ENCODE data around the gene TTC9C.
A peak's percentile ranks its signal among the peaks of the same experiment; 100 is the strongest.
"Not testable (repeated sequence)": the region's sequence is repeated elsewhere in the genome, so short reads cannot be mapped to it uniquely, and the experiment has no call there.

TTC9C gene, protein sequence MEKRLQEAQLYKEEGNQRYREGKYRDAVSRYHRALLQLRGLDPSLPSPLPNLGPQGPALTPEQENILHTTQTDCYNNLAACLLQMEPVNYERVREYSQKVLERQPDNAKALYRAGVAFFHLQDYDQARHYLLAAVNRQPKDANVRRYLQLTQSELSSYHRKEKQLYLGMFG

DNA sequence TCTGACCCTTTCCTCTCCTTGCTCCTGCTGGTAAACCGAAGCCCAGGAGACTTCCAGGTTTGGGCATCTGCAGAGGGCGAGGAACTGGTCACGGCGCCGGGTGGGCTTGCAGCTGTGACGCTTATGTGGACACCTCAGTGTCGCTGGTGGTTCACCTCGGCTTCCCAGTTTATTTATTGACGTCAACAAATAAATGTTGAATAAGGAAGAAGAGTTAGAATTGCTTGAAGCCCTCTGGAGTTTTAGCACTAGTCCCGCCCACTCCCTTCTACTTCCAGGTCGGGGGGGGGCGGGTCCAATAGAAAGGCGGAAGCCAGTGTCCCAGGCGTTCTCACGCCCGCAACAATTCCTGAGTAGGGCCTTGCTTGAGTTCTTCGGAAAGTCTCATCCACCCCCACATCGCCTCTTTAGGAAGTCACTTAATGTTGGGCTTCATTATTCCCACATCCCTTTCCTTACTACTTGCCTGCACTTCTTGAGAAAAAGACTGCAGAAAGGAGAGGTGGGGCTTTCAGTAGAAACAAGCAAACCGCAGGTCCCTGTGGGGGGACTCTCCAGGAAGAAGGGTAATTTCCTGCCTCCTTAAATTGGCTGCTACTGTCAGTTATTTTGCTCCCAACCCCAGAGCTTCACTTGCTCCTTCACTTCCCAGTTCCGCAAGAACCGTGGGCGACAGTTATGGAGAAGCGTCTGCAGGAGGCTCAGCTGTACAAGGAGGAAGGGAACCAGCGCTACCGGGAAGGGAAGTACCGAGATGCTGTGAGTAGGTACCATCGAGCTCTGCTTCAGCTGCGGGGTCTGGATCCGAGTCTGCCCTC lies at the start of gene TTC9C:
Gene TTC9C, plus strand, starts transcription at position 316 of the 818 bp plus-strand sequence. Its CDS starts 363 bp downstream, at position 679.
- DNase-seq = peak; percentile 84

DNA sequence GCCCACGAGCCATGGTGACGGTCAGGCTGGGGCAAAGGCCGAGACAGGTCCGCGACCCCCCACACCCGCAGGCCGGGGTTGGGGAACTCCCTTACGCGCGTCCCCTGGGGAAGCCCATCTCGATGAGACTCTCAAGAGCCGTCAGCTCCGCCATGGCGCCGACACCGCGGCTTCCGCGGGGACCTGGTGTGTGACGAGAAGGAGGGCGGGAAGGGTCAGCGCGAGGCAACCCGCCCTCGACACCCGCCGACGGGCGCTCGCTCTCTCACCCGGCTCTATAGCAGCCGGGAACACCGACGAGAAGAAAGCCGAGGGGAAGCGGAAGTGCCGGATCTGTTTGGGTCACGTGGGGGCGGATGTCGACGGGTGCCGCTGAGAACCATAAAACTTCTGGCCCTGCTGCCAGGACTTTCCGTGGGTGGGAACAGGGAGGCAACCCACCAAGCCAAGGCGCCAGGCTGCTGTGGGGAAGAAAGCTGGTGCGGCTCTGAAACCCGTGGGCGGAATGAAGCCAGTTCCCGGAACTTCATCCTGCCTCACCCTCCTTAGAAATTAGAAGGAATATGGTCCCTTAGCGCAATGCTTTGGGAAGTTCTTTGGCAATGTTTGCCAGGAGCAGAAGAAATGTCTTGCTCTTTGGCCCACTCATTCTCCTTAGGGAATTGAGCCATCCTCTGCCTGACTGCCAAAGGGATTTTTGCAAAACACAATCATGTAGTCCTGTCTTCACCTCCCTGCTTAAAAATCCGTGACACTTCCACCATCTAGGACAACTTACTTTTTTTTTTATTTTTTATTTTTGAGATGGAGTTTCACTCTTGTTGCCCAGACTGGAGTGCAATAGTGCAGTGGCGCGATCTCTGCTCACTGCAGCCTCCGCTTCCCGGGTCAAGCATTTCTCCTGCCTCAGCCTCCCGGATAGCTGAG lies 49.3 kb upstream of the TTC9C start, which contains the start of gene UBXN1:
Gene UBXN1, minus strand, starts transcription at position 304 of the 927 bp plus-strand sequence. Its CDS starts 150 bp downstream, at position 154.
- peak; percentile 88 for DNase-seq

DNA sequence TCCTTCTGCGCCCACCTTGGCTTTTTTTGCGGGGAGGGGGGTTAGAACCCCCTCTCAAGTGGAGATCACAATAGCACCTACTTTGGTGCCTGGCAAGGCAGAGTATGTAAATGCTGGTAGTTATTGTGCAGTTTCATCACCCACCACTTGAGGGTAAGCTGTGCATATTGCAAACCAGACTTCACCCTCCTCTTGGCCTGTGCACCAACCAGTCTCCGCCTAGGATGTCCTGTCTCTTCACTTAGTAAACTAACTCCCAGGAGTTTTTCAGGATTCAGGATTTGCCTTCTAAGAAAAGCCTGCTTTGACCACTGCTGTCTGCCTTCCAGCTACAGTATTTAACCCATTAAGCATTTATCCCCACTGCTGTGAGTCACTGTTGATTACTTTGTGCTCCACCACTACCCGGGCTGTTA lies 47.5 kb upstream of the TTC9C start:
- peak; percentile 65 for DNase-seq

DNA sequence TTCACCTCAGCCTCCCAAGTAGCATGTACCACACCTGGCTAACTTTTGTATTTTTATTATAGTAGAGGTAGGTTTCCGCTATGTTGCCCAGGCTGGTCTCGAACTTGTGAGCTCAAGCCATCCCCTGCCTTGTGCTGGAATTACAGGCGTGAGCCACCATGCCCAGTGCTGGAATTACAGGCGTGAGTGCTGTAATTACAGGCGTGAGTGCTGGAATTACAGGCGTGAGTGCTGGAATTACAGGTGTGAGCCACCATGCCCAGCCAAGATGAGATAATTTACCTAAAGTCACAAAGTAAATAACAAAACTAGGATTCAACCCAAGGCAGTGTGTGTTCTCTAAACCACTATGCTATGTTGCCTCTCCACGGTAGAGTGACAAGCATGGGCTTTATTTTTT lies 45.8 kb upstream of the TTC9C start:
- DNase-seq = no peak

DNA sequence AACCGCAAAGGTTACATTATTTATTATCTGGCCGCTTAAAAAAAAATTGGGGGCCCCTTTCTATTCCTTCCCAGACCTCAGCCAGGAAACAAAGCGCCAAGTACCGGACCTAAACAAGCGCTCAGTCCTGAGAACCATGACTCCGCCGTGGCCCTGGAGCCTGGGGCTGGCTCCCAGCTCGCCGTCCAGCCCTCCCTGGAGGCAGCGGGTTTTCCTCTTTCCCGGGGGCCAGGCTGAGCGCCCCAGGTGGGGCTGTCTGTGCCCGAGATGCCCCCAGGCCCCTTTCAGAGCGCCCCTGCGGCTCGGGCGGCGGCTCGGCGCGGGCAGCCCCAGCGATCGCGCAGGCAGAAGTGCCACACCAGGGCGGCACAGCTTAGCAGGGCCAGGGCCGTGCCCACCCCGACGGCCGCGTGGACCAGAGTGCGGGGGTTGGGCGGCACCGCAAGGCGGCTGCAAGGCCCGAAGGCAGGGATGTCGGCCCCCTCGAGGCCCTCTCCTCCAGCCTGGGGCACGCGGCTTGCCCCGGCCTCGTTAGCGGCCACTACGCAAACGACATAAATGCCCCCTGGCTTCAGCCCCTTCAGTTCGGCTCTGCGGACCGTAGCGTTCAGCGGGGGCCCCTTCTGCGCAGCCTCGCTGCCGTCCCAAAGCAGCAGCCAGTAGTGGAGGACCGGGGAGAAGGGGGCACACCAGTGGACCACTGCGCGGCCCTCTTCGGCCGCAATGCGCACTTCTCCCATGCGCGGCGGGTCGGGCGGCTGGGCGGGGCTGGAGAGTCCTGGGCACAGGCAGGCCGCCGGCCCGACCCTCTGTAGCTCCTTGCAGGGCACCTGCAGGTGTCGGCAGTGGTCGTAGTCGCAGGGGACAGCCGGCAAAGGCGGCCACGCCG lies 40.5 kb upstream of the TTC9C start:
- no peak for DNase-seq

DNA sequence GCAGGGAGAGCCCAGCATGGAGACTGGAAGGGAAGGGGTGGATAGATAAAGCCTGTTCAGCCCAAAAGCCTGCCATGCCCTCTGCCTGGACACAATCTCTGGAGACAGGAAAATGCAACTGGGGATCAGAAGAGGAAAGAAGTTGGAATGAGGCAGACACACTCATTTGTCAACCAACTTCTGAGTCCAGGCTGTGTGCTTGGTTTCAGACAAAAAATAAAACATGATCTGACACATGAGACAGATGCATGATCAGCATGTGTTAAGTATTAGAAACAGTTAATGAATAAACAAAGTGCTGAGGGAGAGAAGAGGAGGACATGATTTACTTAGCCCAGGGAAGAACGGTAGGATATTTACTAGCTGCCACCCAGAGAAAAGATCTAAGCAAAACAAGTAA lies 39.8 kb upstream of the TTC9C start:
- DNase-seq = no peak

DNA sequence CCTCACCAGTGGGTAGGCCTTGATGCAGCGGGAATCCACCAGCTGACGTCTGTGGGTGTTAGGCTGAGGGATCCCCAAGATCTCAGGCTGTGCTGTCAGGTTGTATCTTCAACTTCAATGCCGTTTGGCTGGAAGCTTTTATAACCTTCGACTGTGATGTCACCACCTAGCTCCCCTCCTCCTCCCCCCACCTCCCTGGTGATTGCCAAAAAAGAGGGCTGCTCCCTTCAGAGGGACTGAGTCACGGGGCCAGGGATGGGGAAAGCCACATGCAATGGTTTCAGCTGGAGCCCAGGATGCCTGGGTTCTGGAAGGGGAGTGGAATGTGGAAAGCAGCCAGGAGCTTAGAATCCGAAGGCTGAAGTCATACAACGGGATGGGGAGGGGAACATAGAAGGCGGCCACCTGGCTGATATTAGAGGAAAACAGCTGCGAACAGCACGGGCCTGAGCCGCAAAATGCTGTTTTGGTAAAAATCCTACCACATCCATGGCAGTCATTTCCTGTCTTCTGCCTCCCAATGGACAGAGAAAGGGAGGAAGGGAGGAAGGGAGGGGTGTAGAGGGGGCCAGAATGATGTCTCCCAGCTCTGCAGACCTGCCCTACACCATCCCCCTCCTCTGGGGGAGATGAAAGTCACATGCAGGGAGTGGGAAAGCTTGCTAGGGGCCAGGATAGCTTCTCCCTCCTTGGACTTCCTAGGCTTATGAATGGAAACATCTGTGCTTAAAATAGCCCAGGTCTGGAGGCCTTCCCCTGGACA lies 38.7 kb upstream of the TTC9C start, which contains the start of gene LRRN4CL:
Gene LRRN4CL, minus strand, starts transcription at position 110 of the 763 bp plus-strand sequence. CDS start 1,022 bp downstream, outside the sequence.
- no peak for DNase-seq

DNA sequence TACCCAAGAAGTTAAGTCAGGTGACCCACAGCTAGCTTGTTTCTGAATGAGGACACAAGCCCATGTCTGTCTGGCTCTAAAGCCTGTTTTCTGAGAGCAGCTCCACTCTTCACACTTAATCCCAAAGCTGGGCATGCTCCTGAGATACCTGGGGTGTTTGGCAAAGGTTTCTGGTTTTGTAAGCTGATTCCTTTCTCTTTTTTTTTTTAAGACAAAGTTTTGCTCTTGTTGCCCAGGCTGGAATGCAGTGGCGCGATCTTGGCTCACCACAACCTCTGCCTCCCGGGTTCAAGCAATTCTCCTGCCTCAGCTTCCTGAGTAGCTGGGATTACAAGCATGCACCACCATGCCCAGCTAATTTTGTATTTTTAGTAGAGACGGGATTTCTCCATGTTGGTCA lies 34.7 kb upstream of the TTC9C start:
- DNase-seq = not testable (repeated sequence)

DNA sequence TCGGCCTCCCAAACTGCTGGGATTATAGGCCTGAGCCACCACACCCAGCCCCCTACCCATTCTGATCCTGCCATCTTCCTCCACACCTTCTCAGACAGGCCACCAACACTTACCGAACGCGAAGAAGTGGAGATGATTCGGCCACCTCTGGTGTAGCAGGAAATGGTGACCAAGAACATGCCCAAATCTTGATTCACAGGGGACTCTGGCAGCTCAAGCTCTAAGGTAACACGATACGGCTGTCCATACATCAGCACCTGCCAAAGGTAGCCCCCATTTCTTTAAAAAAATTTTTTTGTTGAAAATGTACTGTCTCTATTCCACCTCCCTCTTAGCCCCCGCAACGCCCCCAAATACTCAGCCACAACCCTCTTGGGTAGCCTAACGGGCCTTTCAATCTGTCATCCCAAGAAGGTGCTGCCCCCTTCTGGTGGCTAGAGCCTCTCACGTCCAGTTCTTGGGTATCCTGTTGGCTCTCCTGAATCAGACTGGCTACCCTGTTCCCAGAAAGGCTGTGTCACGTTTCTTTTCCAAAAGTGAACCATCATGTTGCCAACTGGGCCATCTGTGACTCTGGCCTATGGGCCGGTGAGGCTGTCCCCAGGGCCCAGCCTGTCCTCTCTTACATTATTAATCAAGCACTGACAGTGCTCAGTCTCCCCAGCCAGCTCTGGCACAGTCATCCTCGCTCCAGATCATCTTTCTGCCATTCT lies 33.7 kb upstream of the TTC9C start:
- DNase-seq = peak; percentile 82

DNA sequence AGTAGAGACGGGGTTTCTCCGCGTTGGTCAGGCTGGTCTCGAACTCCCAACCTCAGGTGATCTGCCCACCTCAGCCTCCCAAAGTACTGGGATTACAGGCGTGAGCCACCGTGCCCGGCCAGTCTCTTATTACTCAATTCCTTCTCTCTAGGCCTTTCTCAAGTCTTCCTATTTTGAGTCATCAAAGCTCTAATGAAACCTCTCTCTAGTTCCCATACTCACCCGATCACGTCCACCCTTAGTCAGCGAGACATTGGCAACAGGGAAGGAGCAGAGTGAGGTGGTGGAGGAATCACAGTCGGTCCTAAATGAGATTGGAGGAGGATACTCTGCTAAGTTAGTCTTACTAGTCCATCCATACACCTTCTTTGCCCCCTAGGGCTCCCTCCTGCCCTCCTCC lies 26.0 kb upstream of the TTC9C start:
- no peak for DNase-seq

DNA sequence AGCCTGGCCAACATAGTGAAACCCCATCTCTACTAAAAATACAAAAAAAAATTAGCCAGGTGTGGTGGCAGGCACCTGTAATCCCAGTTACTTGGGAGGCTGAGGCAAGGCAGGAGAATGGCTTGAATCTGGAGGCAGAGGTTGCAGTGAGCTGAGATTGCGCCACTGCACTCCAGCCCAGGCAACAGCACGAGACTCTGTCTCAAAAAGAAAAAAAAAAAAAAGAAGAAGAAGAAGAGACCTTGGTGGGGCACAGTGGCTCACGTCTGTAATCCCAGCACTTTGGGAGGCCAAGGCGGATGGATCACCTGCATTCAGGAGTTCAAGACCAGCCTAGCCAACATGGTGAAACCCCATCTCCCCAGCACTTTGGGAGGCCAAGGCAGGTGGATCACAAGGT lies 24.4 kb upstream of the TTC9C start:
- not testable (repeated sequence) for DNase-seq

DNA sequence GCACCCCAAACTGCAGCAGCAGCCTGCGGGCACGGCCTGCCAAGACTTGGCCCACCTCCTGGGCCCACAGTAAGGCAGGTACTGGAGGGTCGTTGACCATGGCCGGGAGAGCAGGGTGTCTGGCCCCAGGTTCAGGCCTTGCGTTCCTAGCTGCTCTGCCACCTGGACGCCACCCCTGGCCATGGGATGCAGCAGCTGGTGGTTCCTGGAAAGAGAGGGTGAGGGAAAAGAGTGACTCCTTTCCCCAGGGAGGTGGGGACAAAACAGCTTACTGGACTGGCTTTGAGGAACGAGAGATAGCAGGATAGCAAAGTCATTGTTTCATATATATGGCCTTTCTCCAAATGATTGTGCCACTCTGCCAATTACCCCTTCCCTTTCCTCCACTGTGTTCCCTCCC lies 22.9 kb upstream of the TTC9C start:
- DNase-seq = no peak

DNA sequence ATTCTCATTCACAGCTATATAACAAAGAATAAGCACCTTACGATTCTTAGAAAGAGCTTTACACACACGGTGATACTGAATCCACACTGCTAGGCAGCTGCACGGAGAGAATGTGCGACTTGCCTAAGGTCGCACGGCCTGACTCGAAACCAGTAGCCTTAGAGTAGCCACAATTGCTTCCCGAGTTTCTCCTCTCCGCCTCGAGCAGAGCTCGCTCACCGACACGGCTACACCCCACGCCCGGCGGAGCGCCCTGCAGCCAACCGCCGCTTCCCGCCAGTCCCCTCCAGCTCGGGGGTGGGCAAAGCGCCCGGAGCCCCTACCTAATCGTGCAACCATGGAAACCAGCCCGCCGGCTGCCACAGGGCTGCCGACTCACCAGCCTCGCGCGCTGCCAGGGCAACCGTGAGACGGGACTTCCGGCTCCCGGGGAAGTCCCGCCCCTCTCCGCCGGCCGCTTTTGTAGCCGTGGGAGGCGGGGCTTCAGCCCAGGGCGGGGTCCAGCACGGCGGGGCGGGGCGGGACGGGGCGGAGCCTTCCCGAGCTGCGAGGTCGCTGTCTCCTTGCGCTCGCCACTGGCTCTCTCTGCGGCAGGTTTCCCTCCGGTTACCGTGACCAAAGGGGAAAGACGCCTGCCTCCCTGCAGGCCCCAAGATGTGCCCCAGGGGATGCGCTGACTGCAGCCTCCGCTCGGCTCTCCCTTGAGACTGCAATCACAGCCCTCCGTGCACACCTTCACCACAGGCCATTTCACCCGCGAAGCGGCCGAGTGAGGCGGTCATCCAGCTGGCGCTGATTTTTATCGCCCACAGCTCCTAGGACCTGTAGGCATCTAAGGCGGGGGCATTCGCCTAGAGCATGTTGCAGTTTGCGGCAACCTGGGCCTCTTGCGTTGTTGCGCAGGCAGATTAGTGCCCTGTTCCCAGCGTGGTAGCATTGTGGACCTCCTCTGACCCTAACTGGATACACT lies 22.1 kb upstream of the TTC9C start:
- DNase-seq = peak; percentile 94

DNA sequence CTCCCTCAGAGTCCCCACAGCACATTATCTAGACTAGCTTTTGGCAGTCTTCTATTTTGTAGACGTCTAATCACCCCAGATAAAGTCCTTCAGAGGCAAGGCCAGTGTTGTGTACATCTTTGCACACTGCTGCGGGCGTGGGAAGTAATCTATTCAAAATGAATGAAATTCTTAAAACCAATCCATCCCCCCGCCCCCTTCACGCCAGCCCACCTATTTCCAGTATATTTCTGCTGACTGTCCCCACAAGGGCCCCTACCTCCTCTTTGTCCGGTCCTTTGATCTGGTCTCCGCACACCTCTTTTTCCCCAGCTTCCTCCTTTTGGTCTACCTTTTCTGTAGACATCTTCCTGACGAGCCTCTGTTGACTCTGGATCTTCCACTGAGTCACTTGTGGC lies 21.4 kb upstream of the TTC9C start:
- no peak for DNase-seq

DNA sequence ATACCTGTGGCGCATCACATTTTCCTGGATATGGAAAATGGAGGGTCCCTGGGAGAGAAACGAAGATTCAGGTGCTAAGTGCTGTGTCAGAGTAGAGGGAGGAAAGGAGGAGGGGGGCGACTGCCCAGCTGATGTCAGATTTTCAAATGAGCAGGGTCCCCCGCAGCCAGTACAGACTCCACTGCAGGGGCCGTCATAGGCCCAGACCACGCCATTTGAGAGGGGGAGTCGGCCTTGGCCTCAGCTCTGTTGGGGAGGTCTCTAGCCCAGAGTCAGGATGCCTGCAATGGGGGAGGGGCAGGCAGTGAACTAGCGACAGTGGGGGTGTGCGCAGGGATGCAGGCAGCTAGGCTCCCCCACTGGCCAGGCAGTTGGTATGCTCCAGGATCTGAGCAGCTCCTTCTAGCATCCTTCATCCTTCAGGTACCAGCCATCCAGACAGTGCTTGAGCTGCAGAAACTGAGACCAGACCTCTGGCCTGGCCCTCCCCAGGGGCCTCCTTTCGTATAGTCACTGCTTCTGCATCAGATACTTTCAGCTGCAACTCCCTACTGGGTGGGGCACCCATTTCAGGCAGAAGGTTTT lies 20.9 kb upstream of the TTC9C start, which contains the start of the genes BSCL2 and GNG3:
Gene BSCL2, minus strand, starts transcription at position 148 of the 585 bp plus-strand sequence. CDS start 229 bp downstream, outside the sequence.
Gene GNG3, plus strand, starts transcription at position 400 of the 585 bp plus-strand sequence. CDS start 620 bp downstream, outside the sequence.
- no peak for DNase-seq

DNA sequence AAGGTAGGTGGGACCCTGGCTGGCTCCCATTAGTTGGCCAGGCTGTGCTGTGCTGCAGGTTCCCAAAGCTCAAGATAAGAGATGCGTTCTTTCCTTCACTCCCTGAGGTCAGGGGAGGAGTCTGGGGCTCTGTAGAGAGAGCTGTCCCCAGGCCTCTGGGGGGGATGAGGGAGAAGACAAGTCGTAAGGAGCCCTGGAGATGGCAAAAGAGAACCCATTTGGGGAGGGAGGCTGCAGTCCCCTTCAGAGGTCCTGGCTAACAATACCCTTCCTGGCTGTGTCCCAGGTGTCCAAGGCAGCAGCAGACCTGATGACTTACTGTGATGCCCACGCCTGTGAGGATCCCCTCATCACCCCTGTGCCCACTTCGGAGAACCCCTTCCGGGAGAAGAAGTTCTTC lies 19.9 kb upstream of the TTC9C start:
- no peak for DNase-seq

DNA sequence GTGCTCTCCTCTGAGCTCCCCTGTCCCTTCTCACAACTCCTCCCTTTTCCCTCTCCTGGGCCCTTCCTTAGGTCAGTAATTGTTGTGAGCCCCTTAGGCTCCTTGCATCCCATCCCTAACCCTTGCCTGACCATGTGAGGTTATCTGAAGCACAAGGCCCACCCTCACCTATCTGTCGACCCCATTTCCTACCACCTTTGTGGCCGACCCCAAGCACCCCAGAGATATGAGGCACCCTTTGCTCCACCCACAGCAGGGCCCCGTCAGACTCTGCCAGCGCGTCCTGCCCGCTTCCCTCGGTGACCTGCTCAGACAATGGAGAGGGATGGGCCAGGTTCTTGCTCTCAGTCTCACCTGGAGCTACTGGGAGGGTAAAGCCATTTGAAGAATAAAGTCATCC lies 19.5 kb upstream of the TTC9C start:
- DNase-seq = peak; percentile 59

DNA sequence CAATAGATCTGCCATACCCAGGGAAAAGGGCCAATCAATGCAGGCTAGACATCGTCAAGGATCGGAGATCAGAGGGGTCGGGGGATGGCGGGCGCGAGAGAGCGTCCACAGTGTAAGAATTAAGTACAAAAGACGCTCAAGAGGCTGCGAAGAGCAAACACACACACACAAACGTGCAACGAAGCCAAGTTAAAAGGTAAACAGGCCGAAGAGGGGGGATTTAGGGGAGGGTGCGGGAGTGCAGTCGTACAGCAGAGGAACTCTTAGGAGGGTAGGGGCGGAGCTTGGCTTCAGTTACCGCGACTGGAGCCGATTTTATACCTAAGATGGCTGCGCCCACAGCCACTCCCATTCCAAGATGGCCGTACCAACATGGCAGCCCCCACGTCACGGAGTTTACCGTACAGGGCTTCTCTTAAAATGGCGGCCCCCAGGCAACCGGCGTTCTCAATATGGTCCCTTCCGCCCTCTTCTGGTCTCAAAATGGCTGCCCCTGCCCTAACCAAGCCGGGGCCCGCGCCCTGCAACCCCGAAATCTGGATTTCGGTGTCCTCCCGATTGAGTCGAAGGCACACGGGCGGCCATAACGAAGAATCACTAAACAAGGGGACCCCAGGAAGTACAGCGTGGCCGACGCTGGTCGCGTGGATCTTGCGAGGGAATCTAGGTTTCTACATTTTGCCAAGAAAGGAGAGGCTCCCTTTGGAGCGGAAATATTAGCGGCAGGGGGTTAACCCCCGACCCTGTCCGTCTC lies 18.9 kb upstream of the TTC9C start:
- peak; percentile 99 for DNase-seq
